ENCODE data around the gene ELL. TPM values are rescaled to one million over a fixed set of nuclear protein-coding genes. Genes with fewer than 3 reads are reported as not detected.

Gene ELL
- 10 to 100 TPM; 75.8 to 76.1 TPM for total RNA-seq
- polyA plus RNA-seq (ENCODE audit: insufficient read depth, low read depth, low replicate concordance): 48.0 TPM
- long read RNA-seq, donor 1, full-length matches to known transcripts: 3 of 2,319 reads
- long read RNA-seq, donor 1, partial matches to known transcripts: 1,706 of 2,319 reads
- long read RNA-seq, donor 1, other reads (novel, unspliced or antisense): 610 of 2,319 reads
- long read RNA-seq, donor 2, full-length matches to known transcripts: 4 of 4 reads
- long read RNA-seq, donor 2, partial matches to known transcripts: 0 of 4 reads
- long read RNA-seq, donor 2, other reads (novel, unspliced or antisense): 0 of 4 reads

- TF ChIP-seq POLR2A (IDR thresholded peaks at IDR 0.05) (peak; percentile 76), CTCF (IDR thresholded peaks at IDR 0.05) (no peak)
- Histone ChIP-seq H3K27me3 (no peaks in the 10 kb centered on the region), H3K4me3 (peak within 1 kb of the TSS; percentile 84 to 100), H3K4me1 (peaks cover 11% of the 10 kb centered on the region), H3K27ac (peak within 1 kb of the TSS; percentile 87 to 97), H3K36me3 (ENCODE audit: low read depth, missing control alignments) (no peaks in the 10 kb centered on the region), H3K9me3 (no peaks in the 10 kb centered on the region)
- WGBS, 2 donors: 1% methylated on average over 48 of the region's 52 CpGs; no CpG with 5 or more reads in 1 of the 2 donors
- no peak for DNase-seq
- intact Hi-C loops (cut with DNase I; ENCODE audit: low total_unique reads): no loop called here
These were observed at the start of gene ELL for GRCh38 chr19:18521692-18522123. Gene ELL, minus strand, starts transcription at chr19:18522070. Its CDS starts 15 bp downstream, at chr19:18522055.

- no peaks in the 10 kb centered on the region for H3K36me3 ChIP-seq (ENCODE audit: low read depth, missing control alignments)
- 94 to 99% methylated on average over 7 to 15 of the region's 15 CpGs for WGBS, 2 donors
- no peak overlapping the region for H3K27ac ChIP-seq
- TF ChIP-seq POLR2A (IDR thresholded peaks at IDR 0.05): no peak
- TF ChIP-seq CTCF (IDR thresholded peaks at IDR 0.05): no peak
- H3K27me3 ChIP-seq: no peaks in the 10 kb centered on the region
- H3K9me3 ChIP-seq: no peaks in the 10 kb centered on the region
- peaks cover 11% of the 10 kb centered on the region for H3K4me1 ChIP-seq
- no peak overlapping the region for H3K4me3 ChIP-seq
- intact Hi-C loops (cut with DNase I; ENCODE audit: low total_unique reads): no loop called here
- DNase-seq: no peak
These were observed 46.5 kb upstream of the ELL start for GRCh38 chr19:18568367-18568766.

GRCh38 chr19:18566953-18567352 lies 45.1 kb upstream of the ELL start:
- intact Hi-C loops (cut with DNase I; ENCODE audit: low total_unique reads): no loop called here
- no peak for TF ChIP-seq POLR2A (IDR thresholded peaks at IDR 0.05)
- TF ChIP-seq CTCF (IDR thresholded peaks at IDR 0.05): no peak
- Histone ChIP-seq H3K27ac (no peak overlapping the region), H3K27me3 (no peaks in the 10 kb centered on the region), H3K4me1 (peaks cover 6% of the 10 kb centered on the region), H3K36me3 (ENCODE audit: low read depth, missing control alignments) (no peaks in the 10 kb centered on the region), H3K9me3 (no peaks in the 10 kb centered on the region), H3K4me3 (no peak overlapping the region)
- 93 to 95% methylated on average over 7 to 8 of the region's 8 CpGs for WGBS, 2 donors
- no peak for DNase-seq

GRCh38 chr19:18562086-18562485 lies 40.2 kb upstream of the ELL start:
- whole genome bisulfite sequencing, 2 donors: 63 to 82% methylated on average over 14 of the region's 14 CpGs
- H3K4me1 ChIP-seq: peaks cover 13% of the 10 kb centered on the region
- no peak overlapping the region for H3K4me3 ChIP-seq
- intact Hi-C loops (cut with DNase I; ENCODE audit: low total_unique reads): no loop called here
- H3K27me3 ChIP-seq: no peaks in the 10 kb centered on the region
- H3K36me3 ChIP-seq (ENCODE audit: low read depth, missing control alignments): no peaks in the 10 kb centered on the region
- H3K27ac ChIP-seq: peak overlapping the region; percentile 67 to 77
- H3K9me3 ChIP-seq: no peaks in the 10 kb centered on the region
- DNase-seq: no peak
- TF ChIP-seq POLR2A (IDR thresholded peaks at IDR 0.05): no peak
- TF ChIP-seq CTCF (IDR thresholded peaks at IDR 0.05): no peak

- TF ChIP-seq POLR2A (IDR thresholded peaks at IDR 0.05): no peak
- TF ChIP-seq CTCF (IDR thresholded peaks at IDR 0.05): no peak
- H3K36me3 ChIP-seq (ENCODE audit: low read depth, missing control alignments): no peaks in the 10 kb centered on the region
- no peak overlapping the region for H3K4me3 ChIP-seq
- 69% methylated on average over 5 of the region's 5 CpGs for WGBS, 2 donors
- H3K27me3 ChIP-seq: no peaks in the 10 kb centered on the region
- intact Hi-C loops (cut with DNase I; ENCODE audit: low total_unique reads): no loop called here
- H3K9me3 ChIP-seq: no peaks in the 10 kb centered on the region
- no peak for DNase-seq
- H3K4me1 ChIP-seq: peaks cover 13% of the 10 kb centered on the region
- peak overlapping the region; percentile 67 to 69 for H3K27ac ChIP-seq
These were observed 37.8 kb upstream of the ELL start for GRCh38 chr19:18559685-18560084.

Measured in testis (tissue), 5 donors.